ENCODE results near the gene LRRC2.

The LRRC2 gene

GRCh38 chr3:46478341-46478740 is 87.8 kb downstream of the LRRC2 start:
- Histone ChIP-seq H3K27ac (ENCODE audit: low read length) (no peak overlapping the region), H3K9me3 (ENCODE audit: insufficient read depth, low read length, severe bottlenecking) (no peaks in the 10 kb centered on the region), H3K27me3 (ENCODE audit: insufficient read depth, low read length, poor library complexity) (no peaks in the 10 kb centered on the region), H4K20me1 (ENCODE audit: insufficient read depth, low read length) (no peaks in the 10 kb centered on the region), H3K79me2 (ENCODE audit: insufficient read depth, low read length) (no peaks in the 10 kb centered on the region), H3K9ac (ENCODE audit: low read depth, low read length) (no peak overlapping the region), H3K4me2 (ENCODE audit: insufficient read depth, low read length) (no peak overlapping the region), H3K36me3 (ENCODE audit: insufficient read depth, low read length) (no peaks in the 10 kb centered on the region), H2AFZ (ENCODE audit: low read depth, low read length) (no peak overlapping the region), H3K4me1 (ENCODE audit: insufficient read depth, low read length) (no peaks in the 10 kb centered on the region), H3K4me3 (ENCODE audit: low read depth in 1 of 2, low read length in 2 of 2) (no peak overlapping the region)
- DNase-seq (no peak), ATAC-seq (ENCODE audit: insufficient read depth, low read depth) (no peak)
- TF ChIP-seq EZH2 (IDR thresholded peaks at IDR 0.05; ENCODE audit: borderline replicate concordance, low read depth, low read length, severe bottlenecking) (no peak), CTCF (IDR thresholded peaks at IDR 0.05; ENCODE audit: borderline replicate concordance, extremely low read depth, low read length, poor library complexity, severe bottlenecking) (no peak)

- H3K4me2 ChIP-seq (ENCODE audit: insufficient read depth, low read length), result no peak overlapping the region
- no peaks in the 10 kb centered on the region for H3K9me3 ChIP-seq (ENCODE audit: insufficient read depth, low read length, severe bottlenecking)
- H3K27me3 ChIP-seq (ENCODE audit: insufficient read depth, low read length, poor library complexity), result no peaks in the 10 kb centered on the region
- no peak overlapping the region for H3K9ac ChIP-seq (ENCODE audit: low read depth, low read length)
- H3K4me3 ChIP-seq (ENCODE audit: low read depth in 1 of 2, low read length in 2 of 2), result no peak overlapping the region
- ATAC-seq (ENCODE audit: insufficient read depth, low read depth) (no peak), DNase-seq (no peak)
- H4K20me1 ChIP-seq (ENCODE audit: insufficient read depth, low read length), result no peaks in the 10 kb centered on the region
- no peaks in the 10 kb centered on the region for H3K4me1 ChIP-seq (ENCODE audit: insufficient read depth, low read length)
- H2AFZ ChIP-seq (ENCODE audit: low read depth, low read length), result no peak overlapping the region
- no peaks in the 10 kb centered on the region for H3K79me2 ChIP-seq (ENCODE audit: insufficient read depth, low read length)
- no peak overlapping the region for H3K27ac ChIP-seq (ENCODE audit: low read length)
- H3K36me3 ChIP-seq (ENCODE audit: insufficient read depth, low read length), result no peaks in the 10 kb centered on the region
- TF ChIP-seq CTCF (IDR thresholded peaks at IDR 0.05; ENCODE audit: borderline replicate concordance, extremely low read depth, low read length, poor library complexity, severe bottlenecking) (no peak), EZH2 (IDR thresholded peaks at IDR 0.05; ENCODE audit: borderline replicate concordance, low read depth, low read length, severe bottlenecking) (no peak)
Measured at GRCh38 chr3:46477756-46478155, 88.3 kb downstream of the LRRC2 start.

GRCh38 chr3:46477145-46477544 is 89.0 kb downstream of the LRRC2 start:
- Histone ChIP-seq H4K20me1 (ENCODE audit: insufficient read depth, low read length) (no peaks in the 10 kb centered on the region), H3K36me3 (ENCODE audit: insufficient read depth, low read length) (no peaks in the 10 kb centered on the region), H3K4me3 (ENCODE audit: low read depth in 1 of 2, low read length in 2 of 2) (no peak overlapping the region), H3K9me3 (ENCODE audit: insufficient read depth, low read length, severe bottlenecking) (no peaks in the 10 kb centered on the region), H3K4me2 (ENCODE audit: insufficient read depth, low read length) (no peak overlapping the region), H3K27me3 (ENCODE audit: insufficient read depth, low read length, poor library complexity) (no peaks in the 10 kb centered on the region), H3K4me1 (ENCODE audit: insufficient read depth, low read length) (no peaks in the 10 kb centered on the region), H3K79me2 (ENCODE audit: insufficient read depth, low read length) (no peaks in the 10 kb centered on the region), H3K27ac (ENCODE audit: low read length) (no peak overlapping the region), H3K9ac (ENCODE audit: low read depth, low read length) (no peak overlapping the region), H2AFZ (ENCODE audit: low read depth, low read length) (no peak overlapping the region)
- ATAC-seq (ENCODE audit: insufficient read depth, low read depth) (no peak), DNase-seq (no peak)
- TF ChIP-seq EZH2 (IDR thresholded peaks at IDR 0.05; ENCODE audit: borderline replicate concordance, low read depth, low read length, severe bottlenecking) (no peak), CTCF (IDR thresholded peaks at IDR 0.05; ENCODE audit: borderline replicate concordance, extremely low read depth, low read length, poor library complexity, severe bottlenecking) (no peak)

GRCh38 chr3:46472736-46473135 is 93.4 kb downstream of the LRRC2 start:
- ATAC-seq (ENCODE audit: insufficient read depth, low read depth), result no peak
- no peak overlapping the region for H3K9ac ChIP-seq (ENCODE audit: low read depth, low read length)
- H3K27me3 ChIP-seq (ENCODE audit: insufficient read depth, low read length, poor library complexity), result no peaks in the 10 kb centered on the region
- TF ChIP-seq CTCF (IDR thresholded peaks at IDR 0.05; ENCODE audit: borderline replicate concordance, extremely low read depth, low read length, poor library complexity, severe bottlenecking) (no peak), EZH2 (IDR thresholded peaks at IDR 0.05; ENCODE audit: borderline replicate concordance, low read depth, low read length, severe bottlenecking) (no peak)
- H3K4me1 ChIP-seq (ENCODE audit: insufficient read depth, low read length), result no peaks in the 10 kb centered on the region
- H3K27ac ChIP-seq (ENCODE audit: low read length), result no peak overlapping the region
- H3K9me3 ChIP-seq (ENCODE audit: insufficient read depth, low read length, severe bottlenecking), result no peaks in the 10 kb centered on the region
- no peak overlapping the region for H3K4me3 ChIP-seq (ENCODE audit: low read depth in 1 of 2, low read length in 2 of 2)
- no peaks in the 10 kb centered on the region for H4K20me1 ChIP-seq (ENCODE audit: insufficient read depth, low read length)
- no peak overlapping the region for H3K4me2 ChIP-seq (ENCODE audit: insufficient read depth, low read length)
- no peaks in the 10 kb centered on the region for H3K36me3 ChIP-seq (ENCODE audit: insufficient read depth, low read length)
- H3K79me2 ChIP-seq (ENCODE audit: insufficient read depth, low read length), result no peaks in the 10 kb centered on the region
- DNase-seq, result no peak
- no peak overlapping the region for H2AFZ ChIP-seq (ENCODE audit: low read depth, low read length)

All from DND-41 (cell line).